Keratinocyte (primary cell): Measurements from ENCODE around the gene NCKAP1.

ENCODE experiments used
- EZH2 ChIP-seq: IDR thresholded peaks from one replicate; pipeline ENCODE4 v1.6.1; 2012; ENCODE audit warnings: inconsistent platforms, mild to moderate bottlenecking, low read length, moderate library complexity
- TF ChIP-seq, protein P1 (sequence below), 3 experiments: IDR thresholded peaks in 1 of 3; conservative IDR thresholded peaks in 1 of 3; optimal IDR thresholded peaks in 1 of 3; 2 replicates in 2 of 3; 3 replicates in 1 of 3; pipeline versions ENCODE3 to v1.5.1; 2011; ENCODE audit warnings: low read length in 3 of 3, mild to moderate bottlenecking in 3 of 3, moderate library complexity in 2 of 3, control low read depth in 1 of 3, inconsistent platforms in 1 of 3; ENCODE audit not compliant: insufficient read depth in 2 of 3; ENCODE audit errors: extremely low read depth in 1 of 3

DNA sequence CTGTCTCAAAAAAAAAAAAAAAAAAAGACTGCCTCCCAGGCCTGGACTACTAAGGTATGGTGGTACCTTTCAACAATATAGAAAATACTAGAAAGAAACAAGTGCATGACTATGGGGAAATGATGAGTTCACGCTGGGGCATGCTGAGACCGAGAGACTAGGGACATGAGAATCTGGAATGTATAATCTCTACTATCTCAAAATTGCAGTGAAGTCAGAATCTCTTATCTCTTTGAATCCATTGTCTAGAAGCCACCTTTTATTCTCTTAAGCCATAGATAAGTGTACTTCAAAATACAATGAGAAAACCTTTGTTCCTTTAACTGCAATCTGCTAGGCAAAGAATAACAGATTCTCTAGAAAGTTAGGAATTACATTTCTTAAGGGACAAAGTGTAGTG is 177.4 kb downstream of the NCKAP1 start:
- TF ChIP-seq, protein P1, sequence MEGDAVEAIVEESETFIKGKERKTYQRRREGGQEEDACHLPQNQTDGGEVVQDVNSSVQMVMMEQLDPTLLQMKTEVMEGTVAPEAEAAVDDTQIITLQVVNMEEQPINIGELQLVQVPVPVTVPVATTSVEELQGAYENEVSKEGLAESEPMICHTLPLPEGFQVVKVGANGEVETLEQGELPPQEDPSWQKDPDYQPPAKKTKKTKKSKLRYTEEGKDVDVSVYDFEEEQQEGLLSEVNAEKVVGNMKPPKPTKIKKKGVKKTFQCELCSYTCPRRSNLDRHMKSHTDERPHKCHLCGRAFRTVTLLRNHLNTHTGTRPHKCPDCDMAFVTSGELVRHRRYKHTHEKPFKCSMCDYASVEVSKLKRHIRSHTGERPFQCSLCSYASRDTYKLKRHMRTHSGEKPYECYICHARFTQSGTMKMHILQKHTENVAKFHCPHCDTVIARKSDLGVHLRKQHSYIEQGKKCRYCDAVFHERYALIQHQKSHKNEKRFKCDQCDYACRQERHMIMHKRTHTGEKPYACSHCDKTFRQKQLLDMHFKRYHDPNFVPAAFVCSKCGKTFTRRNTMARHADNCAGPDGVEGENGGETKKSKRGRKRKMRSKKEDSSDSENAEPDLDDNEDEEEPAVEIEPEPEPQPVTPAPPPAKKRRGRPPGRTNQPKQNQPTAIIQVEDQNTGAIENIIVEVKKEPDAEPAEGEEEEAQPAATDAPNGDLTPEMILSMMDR (optimal IDR thresholded peaks at IDR 0.05 in 1 of 3, IDR thresholded peaks at IDR 0.05 in 1 of 3, conservative IDR thresholded peaks at IDR 0.05 in 1 of 3; ENCODE audit: extremely low read depth in 1 of 3, insufficient read depth in 2 of 3, low read length in 3 of 3), result no peak
- TF ChIP-seq EZH2, result no peak
